Measurements from ENCODE around the gene PRDM2. TPM values are rescaled to one million over a fixed set of nuclear protein-coding genes. Genes with fewer than 3 reads are reported as not detected.

Gene PRDM2
- total and polyA plus RNA-seq, 2 of the 13 experiments (the other 11 are each of a cell fraction or from before 2014, with no cell fraction given): 4.0 to 6.5 TPM

- Histone ChIP-seq H4K20me1 (ENCODE audit: insufficient read depth, low read length) (no peaks in the 10 kb centered on the region), H2AFZ (ENCODE audit: low read length) (no peak overlapping the region), H3K27ac (ENCODE audit: extremely low read length, insufficient read depth, low read length) (no peak overlapping the region), H3K36me3 (replicated peaks in 1 of 2; ENCODE audit: control insufficient read depth in 1 of 2, insufficient read depth in 2 of 2, low read length in 2 of 2) (no peaks in the 10 kb centered on the region), H3K9ac (ENCODE audit: insufficient read depth, low read depth, low read length) (no peak overlapping the region), H3K4me3 (replicated peaks in 1 of 3; ENCODE audit: insufficient read depth in 1 of 3, low read depth in 2 of 3, low read length in 3 of 3) (no peak overlapping the region), H3K4me1 (ENCODE audit: insufficient read depth, low read length) (no peaks in the 10 kb centered on the region), H3K27me3 (ENCODE audit: control insufficient read depth in 1 of 2, insufficient read depth in 2 of 2, low read length in 2 of 2) (peaks cover 3 to 42% of the 10 kb centered on the region in 2 experiments), H3K9me3 (ENCODE audit: low read length) (no peaks in the 10 kb centered on the region), H3K4me2 (ENCODE audit: low read depth, low read length) (no peak overlapping the region), H3K79me2 (ENCODE audit: insufficient read depth, low read length) (no peaks in the 10 kb centered on the region)
- no TSS peak for BruUV-seq (replicated peaks)
- DNase-seq (ENCODE audit: low spot score): no peak
- ChIA-PET CTCF (ENCODE audit: low intra/inter-chr PET ratio, low total read pairs) (no interaction called here), POLR2A (interaction anchor here (1.3 kb wide), 1 partner anchor 12 kb away, joined by 3 read pairs; no protein-coding TSS in a partner anchor)
- no peak for FAIRE-seq
- intact Hi-C loops (cut with micrococcal nuclease; ENCODE audit: unreplicated experiment) (no loop called here), in situ Hi-C loops (cut with HindIII; ENCODE audit: extremely low pct_ligation_motif_present, low pct_unique_long_range_greater_than_20kb) (no loop called here)
- ATAC-seq: no peak
- TF ChIP-seq RXRB (CRISPR knock-in tag; IDR thresholded peaks at IDR 0.05; ENCODE audit: borderline replicate concordance): no peak
- no peak for TF ChIP-seq ZNF777 (CRISPR knock-in tag; IDR thresholded peaks at IDR 0.05)
- TF ChIP-seq GFI1 (CRISPR knock-in tag; IDR thresholded peaks at IDR 0.05; ENCODE audit: borderline replicate concordance): no peak
- TF ChIP-seq, protein P1, sequence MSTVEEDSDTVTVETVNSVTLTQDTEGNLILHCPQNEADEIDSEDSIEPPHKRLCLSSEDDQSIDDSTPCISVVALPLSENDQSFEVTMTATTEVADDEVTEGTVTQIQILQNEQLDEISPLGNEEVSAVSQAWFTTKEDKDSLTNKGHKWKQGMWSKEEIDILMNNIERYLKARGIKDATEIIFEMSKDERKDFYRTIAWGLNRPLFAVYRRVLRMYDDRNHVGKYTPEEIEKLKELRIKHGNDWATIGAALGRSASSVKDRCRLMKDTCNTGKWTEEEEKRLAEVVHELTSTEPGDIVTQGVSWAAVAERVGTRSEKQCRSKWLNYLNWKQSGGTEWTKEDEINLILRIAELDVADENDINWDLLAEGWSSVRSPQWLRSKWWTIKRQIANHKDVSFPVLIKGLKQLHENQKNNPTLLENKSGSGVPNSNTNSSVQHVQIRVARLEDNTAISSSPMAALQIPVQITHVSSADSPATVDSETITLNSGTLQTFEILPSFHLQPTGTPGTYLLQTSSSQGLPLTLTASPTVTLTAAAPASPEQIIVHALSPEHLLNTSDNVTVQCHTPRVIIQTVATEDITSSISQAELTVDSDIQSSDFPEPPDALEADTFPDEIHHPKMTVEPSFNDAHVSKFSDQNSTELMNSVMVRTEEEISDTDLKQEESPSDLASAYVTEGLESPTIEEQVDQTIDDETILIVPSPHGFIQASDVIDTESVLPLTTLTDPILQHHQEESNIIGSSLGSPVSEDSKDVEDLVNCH (CRISPR knock-in tag; IDR thresholded peaks at IDR 0.05): no peak
- TF ChIP-seq ZNF724P (CRISPR knock-in tag; IDR thresholded peaks at IDR 0.05; ENCODE audit: borderline replicate concordance): no peak
- TF ChIP-seq MBD4 (IDR thresholded peaks at IDR 0.05; ENCODE audit: borderline replicate concordance, low read length): no peak
- TF ChIP-seq NPAS2 (CRISPR knock-in tag; IDR thresholded peaks at IDR 0.05; ENCODE audit: borderline replicate concordance): no peak
- no peak for TF ChIP-seq SMARCE1 (IDR thresholded peaks at IDR 0.05; ENCODE audit: borderline replicate concordance)
- no peak for TF ChIP-seq EHMT2 (IDR thresholded peaks at IDR 0.05; ENCODE audit: borderline replicate concordance, low read depth, low read length)
- TF ChIP-seq, protein P2, sequence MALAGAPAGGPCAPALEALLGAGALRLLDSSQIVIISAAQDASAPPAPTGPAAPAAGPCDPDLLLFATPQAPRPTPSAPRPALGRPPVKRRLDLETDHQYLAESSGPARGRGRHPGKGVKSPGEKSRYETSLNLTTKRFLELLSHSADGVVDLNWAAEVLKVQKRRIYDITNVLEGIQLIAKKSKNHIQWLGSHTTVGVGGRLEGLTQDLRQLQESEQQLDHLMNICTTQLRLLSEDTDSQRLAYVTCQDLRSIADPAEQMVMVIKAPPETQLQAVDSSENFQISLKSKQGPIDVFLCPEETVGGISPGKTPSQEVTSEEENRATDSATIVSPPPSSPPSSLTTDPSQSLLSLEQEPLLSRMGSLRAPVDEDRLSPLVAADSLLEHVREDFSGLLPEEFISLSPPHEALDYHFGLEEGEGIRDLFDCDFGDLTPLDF (CRISPR knock-in tag; IDR thresholded peaks at IDR 0.05): no peak
- TF ChIP-seq HMGXB3 (CRISPR knock-in tag; IDR thresholded peaks at IDR 0.05; ENCODE audit: borderline replicate concordance): no peak
- no peak for TF ChIP-seq ZMAT3 (CRISPR knock-in tag; conservative IDR thresholded peaks at IDR 0.05)
- TF ChIP-seq, protein P3, sequence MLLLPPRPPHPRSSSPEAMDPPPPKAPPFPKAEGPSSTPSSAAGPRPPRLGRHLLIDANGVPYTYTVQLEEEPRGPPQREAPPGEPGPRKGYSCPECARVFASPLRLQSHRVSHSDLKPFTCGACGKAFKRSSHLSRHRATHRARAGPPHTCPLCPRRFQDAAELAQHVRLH (CRISPR knock-in tag; IDR thresholded peaks at IDR 0.05; ENCODE audit: borderline replicate concordance, low read depth): no peak
- TF ChIP-seq KLF12 (CRISPR knock-in tag; IDR thresholded peaks at IDR 0.05; ENCODE audit: borderline replicate concordance): no peak
- no peak for TF ChIP-seq ZNF746 (CRISPR knock-in tag; IDR thresholded peaks at IDR 0.05)
Observed at GRCh38 chr1:13737398-13737797, 37.4 kb downstream of the PRDM2 start.

Data from HepG2 (cell line).